Measurements from ENCODE around the gene ZNF431. TPM values are rescaled to one million over a fixed set of nuclear protein-coding genes. Genes with fewer than 3 reads are reported as not detected.

Gene ZNF431
- total RNA-seq, 2 donors from 2014 or later = 7.6 to 9.1 TPM

Other genes starting within 250 kb of the ZNF431 start
- 1 to 10 TPM; 2.3 to 2.5 TPM for gene ZNF85, start 218.8 kb upstream of the ZNF431 start, total RNA-seq
- 10 to 100 TPM in 1 of 2 donors, 1 to 10 TPM in 1; 8.8 to 10.3 TPM for gene ZNF430, start 121.4 kb upstream of the ZNF431 start, total RNA-seq
- gene ZNF714, start 59.8 kb upstream of the ZNF431 start, total RNA-seq = 1 to 10 TPM; 7.3 to 9.2 TPM
- gene ZNF708, start 187.4 kb downstream of the ZNF431 start, total RNA-seq = 10 to 100 TPM in 1 of 2 donors, 1 to 10 TPM in 1; 9.2 to 10.1 TPM
- gene ZNF738, start 217.0 kb downstream of the ZNF431 start, total RNA-seq = 1 to 10 TPM; 4.1 to 5.3 TPM

Data from left colon (tissue), 2 donors.